Activated naive CD4-positive, alpha-beta T cell treated with anti-CD3 and anti-CD28 coated beads, Interleukin-2, amount 50 U/mL, for 72 hours (primary cell): ENCODE measurements around the gene MDFIC. TPM values are rescaled to one million over a fixed set of nuclear protein-coding genes. Genes with fewer than 3 reads are reported as not detected.

Experiments
- ATAC-seq, 2 donors: fragments of 150-1000 bp; cut with Tn5 transposase; 2 replicates each; pipeline ENCODE4 v1.10.0; 2021; ENCODE audit warnings: mild to moderate bottlenecking in 2 of 2, moderate library complexity in 2 of 2
- DNase-seq, 2 donors: peaks; one replicate each; pipeline ENCODE4 v3.0.0; 2021 to 2022; ENCODE audit warnings: low spot score in 2 of 2
- H3K27ac Mint-ChIP-seq, 2 donors: one replicate each; pipeline ENCODE4 v1.8.0; 2022; ENCODE audit warnings: mild to moderate bottlenecking in 2 of 2, mixed read lengths in 2 of 2
- H3K36me3 Mint-ChIP-seq, 2 donors: one replicate each; pipeline ENCODE4 v1.8.0; 2022; ENCODE audit warnings: mixed read lengths in 2 of 2
- H3K9me3 Mint-ChIP-seq, 2 donors: one replicate each; pipeline ENCODE4 v1.8.0; 2022; ENCODE audit warnings: mixed read lengths in 2 of 2
- total RNA-seq, 2 donors: library from RNA; stranded (reverse); gene quantifications; one replicate each; pipeline ENCODE4 v1.2.3, GENCODE V29; 2022

Gene MDFIC
- total RNA-seq, 2 donors from 2014 or later = 41.0 to 86.0 TPM

GRCh38 chr7:114989531-114989930, 67.6 kb downstream of the MDFIC start:
- peaks cover 0 to 4% of the 10 kb centered on the region in 2 donors for H3K9me3 Mint-ChIP-seq
- no peak for ATAC-seq
- H3K36me3 Mint-ChIP-seq = peaks cover 29 to 54% of the 10 kb centered on the region in 2 donors

GRCh38 chr7:114997487-114998404, 75.9 kb downstream of the MDFIC start:
- H3K27ac Mint-ChIP-seq = peak overlapping the region; percentile 9 to 67
- DNase-seq (no peak), ATAC-seq (peak; percentile 31 to 80)
- peaks cover 0 to 9% of the 10 kb centered on the region in 2 donors for H3K9me3 Mint-ChIP-seq
- peaks cover 31 to 49% of the 10 kb centered on the region in 2 donors for H3K36me3 Mint-ChIP-seq

More at GRCh38 chr7:114989531-114989930, 67.6 kb downstream of the MDFIC start:
- H3K27ac Mint-ChIP-seq = no peak overlapping the region
- no peak for DNase-seq

- no peaks in the 10 kb centered on the region for H3K9me3 Mint-ChIP-seq
- no peak overlapping the region for H3K27ac Mint-ChIP-seq
- peaks cover 14 to 29% of the 10 kb centered on the region in 2 donors for H3K36me3 Mint-ChIP-seq
- DNase-seq (no peak), ATAC-seq (no peak)
These were observed 82.2 kb downstream of the MDFIC start for GRCh38 chr7:115004121-115004520.

- ATAC-seq (no peak), DNase-seq (no peak)
- peak overlapping the region in 1 of 2 donors; percentile 8 for H3K27ac Mint-ChIP-seq
- H3K36me3 Mint-ChIP-seq = peaks cover 14 to 29% of the 10 kb centered on the region in 2 donors
- no peaks in the 10 kb centered on the region for H3K9me3 Mint-ChIP-seq
These were observed 83.4 kb downstream of the MDFIC start for GRCh38 chr7:115005251-115005650.

GRCh38 chr7:115005953-115006352, 84.1 kb downstream of the MDFIC start:
- ATAC-seq (no peak), DNase-seq (no peak)
- Mint-ChIP-seq H3K27ac (no peak overlapping the region), H3K36me3 (peaks cover 14 to 29% of the 10 kb centered on the region in 2 donors), H3K9me3 (no peaks in the 10 kb centered on the region)

- H3K36me3 Mint-ChIP-seq = peaks cover 17 to 36% of the 10 kb centered on the region in 2 donors
- H3K9me3 Mint-ChIP-seq = peaks cover 0 to 5% of the 10 kb centered on the region in 2 donors
- ATAC-seq = no peak
- DNase-seq = no peak
- peak overlapping the region; percentile 70 to 85 for H3K27ac Mint-ChIP-seq
These were observed 85.9 kb downstream of the MDFIC start for GRCh38 chr7:115007751-115008150.

GRCh38 chr7:115008465-115009114, 86.7 kb downstream of the MDFIC start:
- Mint-ChIP-seq H3K36me3 (peaks cover 9 to 36% of the 10 kb centered on the region in 2 donors), H3K9me3 (peaks cover 0 to 5% of the 10 kb centered on the region in 2 donors), H3K27ac (peak overlapping the region; percentile 70 to 92)
- ATAC-seq (peak; percentile 53 to 54), DNase-seq (no peak)

GRCh38 chr7:115009139-115009538, 87.2 kb downstream of the MDFIC start:
- ATAC-seq = peak in 1 of 2 donors; percentile 64
- H3K27ac Mint-ChIP-seq = peak overlapping the region; percentile 70 to 92

GRCh38 chr7:115009736-115010440, 88.0 kb downstream of the MDFIC start:
- H3K36me3 Mint-ChIP-seq = peaks cover 8 to 39% of the 10 kb centered on the region in 2 donors
- peaks cover 0 to 5% of the 10 kb centered on the region in 2 donors for H3K9me3 Mint-ChIP-seq
- ATAC-seq = peak; percentile 57 to 59
- DNase-seq = no peak
- peak overlapping the region; percentile 70 to 92 for H3K27ac Mint-ChIP-seq

More at GRCh38 chr7:115009139-115009538, 87.2 kb downstream of the MDFIC start:
- peaks cover 0 to 5% of the 10 kb centered on the region in 2 donors for H3K9me3 Mint-ChIP-seq
- peaks cover 8 to 39% of the 10 kb centered on the region in 2 donors for H3K36me3 Mint-ChIP-seq
- DNase-seq = no peak

GRCh38 chr7:115010441-115010820, 88.5 kb downstream of the MDFIC start:
- no peak overlapping the region for H3K27ac Mint-ChIP-seq
- peaks cover 10 to 43% of the 10 kb centered on the region in 2 donors for H3K36me3 Mint-ChIP-seq
- DNase-seq = no peak
- ATAC-seq = no peak
- peaks cover 0 to 5% of the 10 kb centered on the region in 2 donors for H3K9me3 Mint-ChIP-seq

- DNase-seq = no peak
- Mint-ChIP-seq H3K9me3 (peaks cover 0 to 5% of the 10 kb centered on the region in 2 donors), H3K27ac (peak overlapping the region in 1 of 2 donors; percentile 7), H3K36me3 (peaks cover 19 to 44% of the 10 kb centered on the region in 2 donors)
- no peak for ATAC-seq
These were observed 92.0 kb downstream of the MDFIC start for GRCh38 chr7:115013886-115014285.

GRCh38 chr7:115014794-115015193, 92.9 kb downstream of the MDFIC start:
- Mint-ChIP-seq H3K9me3 (peaks cover 0 to 5% of the 10 kb centered on the region in 2 donors), H3K36me3 (peaks cover 19 to 44% of the 10 kb centered on the region in 2 donors), H3K27ac (no peak overlapping the region)
- DNase-seq (no peak), ATAC-seq (no peak)

- H3K36me3 Mint-ChIP-seq = peaks cover 19 to 44% of the 10 kb centered on the region in 2 donors
- DNase-seq (no peak), ATAC-seq (no peak)
- H3K9me3 Mint-ChIP-seq = peaks cover 0 to 5% of the 10 kb centered on the region in 2 donors
- no peak overlapping the region for H3K27ac Mint-ChIP-seq
These were observed 93.7 kb downstream of the MDFIC start for GRCh38 chr7:115015619-115016018.

GRCh38 chr7:115019882-115020605, 98.2 kb downstream of the MDFIC start:
- Mint-ChIP-seq H3K36me3 (peaks cover 11 to 18% of the 10 kb centered on the region in 2 donors), H3K27ac (no peak overlapping the region), H3K9me3 (no peaks in the 10 kb centered on the region)
- DNase-seq (no peak), ATAC-seq (no peak)

GRCh38 chr7:115023219-115023618, 101.3 kb downstream of the MDFIC start:
- H3K36me3 Mint-ChIP-seq = no peaks in the 10 kb centered on the region
- DNase-seq = no peak
- no peak for ATAC-seq
- no peak overlapping the region for H3K27ac Mint-ChIP-seq
- H3K9me3 Mint-ChIP-seq = no peaks in the 10 kb centered on the region

- H3K36me3 Mint-ChIP-seq = no peaks in the 10 kb centered on the region
- peak in 1 of 2 donors; percentile 20 for ATAC-seq
- no peaks in the 10 kb centered on the region for H3K9me3 Mint-ChIP-seq
- DNase-seq = no peak
- peak overlapping the region in 1 of 2 donors; percentile 36 for H3K27ac Mint-ChIP-seq
These were observed 102.4 kb downstream of the MDFIC start for GRCh38 chr7:115024276-115024675.
